HG02938 (cell line): ENCODE measurements around the gene ARHGEF39.

Experiments used
- ATAC-seq: cut with Tn5 transposase; IDR thresholded peaks from one replicate; pipeline ENCODE4 v1.9.1; 2021; ENCODE audit warnings: mild to moderate bottlenecking, moderate library complexity; ENCODE audit not compliant: unreplicated experiment

The ARHGEF39 gene

GRCh38 chr9:35664531-35665470 lies at the start of gene ARHGEF39:
Gene ARHGEF39, minus strand, starts transcription at chr9:35665195. Its CDS starts 26 bp downstream, at chr9:35665169.
- ATAC-seq: peak; percentile 65

- no peak for ATAC-seq
Observed at GRCh38 chr9:35714123-35714522, 49.1 kb upstream of the ARHGEF39 start.

GRCh38 chr9:35713578-35713977 lies 48.6 kb upstream of the ARHGEF39 start:
- ATAC-seq: no peak

GRCh38 chr9:35712762-35713400 lies 47.9 kb upstream of the ARHGEF39 start:
- ATAC-seq: no peak

- no peak for ATAC-seq
Observed at GRCh38 chr9:35711501-35712428, 46.8 kb upstream of the ARHGEF39 start.

- ATAC-seq: no peak
Observed at GRCh38 chr9:35710818-35711500, 46.0 kb upstream of the ARHGEF39 start.

GRCh38 chr9:35708146-35708545 lies 43.2 kb upstream of the ARHGEF39 start:
- ATAC-seq: no peak

GRCh38 chr9:35706951-35707350 lies 42.0 kb upstream of the ARHGEF39 start:
- ATAC-seq: no peak

- ATAC-seq: no peak
Observed at GRCh38 chr9:35705836-35706430, 40.9 kb upstream of the ARHGEF39 start.

- no peak for ATAC-seq
Observed at GRCh38 chr9:35705372-35705771, 40.4 kb upstream of the ARHGEF39 start.

- ATAC-seq: no peak
Observed at GRCh38 chr9:35703906-35704672, 39.1 kb upstream of the ARHGEF39 start.

GRCh38 chr9:35702696-35703095 lies 37.7 kb upstream of the ARHGEF39 start:
- ATAC-seq: no peak

GRCh38 chr9:35700942-35701341 lies 35.9 kb upstream of the ARHGEF39 start:
- no peak for ATAC-seq

GRCh38 chr9:35700031-35700430 lies 35.0 kb upstream of the ARHGEF39 start:
- no peak for ATAC-seq

GRCh38 chr9:35698231-35698630 lies 33.2 kb upstream of the ARHGEF39 start:
- no peak for ATAC-seq

GRCh38 chr9:35697486-35697885 lies 32.5 kb upstream of the ARHGEF39 start:
- no peak for ATAC-seq

GRCh38 chr9:35696520-35697215 lies 31.7 kb upstream of the ARHGEF39 start:
- no peak for ATAC-seq

GRCh38 chr9:35695943-35696401 lies 31.0 kb upstream of the ARHGEF39 start:
- no peak for ATAC-seq
